Calu3 (cell line): ENCODE data around the gene ZNF763. TPM values are rescaled to one million over a fixed set of nuclear protein-coding genes. Genes with fewer than 3 reads are reported as not detected.
"Not testable (repeated sequence)": the region's sequence is repeated elsewhere in the genome, so short reads cannot be mapped to it uniquely, and the experiment has no call there.

ENCODE experiments used
- BruUV-seq: library from RNA; stranded (reverse); fragments of 400-500 nt; replicated peaks from 2 replicates; lab custom pipeline; 2021; lab: Mats Ljungman, UMichigan
- CTCF ChIA-PET: fragments of 300-600 bp; sonication (Branson Sonifier 250); formaldehyde crosslinking; loops from one replicate; lab custom pipeline; 2022; ENCODE audit warnings: antibody characterized with exemption; lab: Charles Lee
- DNase-seq: peaks from one replicate; pipeline ENCODE4 v3.0.0; 2022
- H3K27ac Mint-ChIP-seq: one replicate; pipeline ENCODE4 v1.8.0; 2022; ENCODE audit warnings: mixed read lengths; ENCODE audit not compliant: unreplicated experiment
- H3K27me3 Mint-ChIP-seq: one replicate; pipeline ENCODE4 v1.8.0; 2022; ENCODE audit warnings: mixed read lengths; ENCODE audit not compliant: unreplicated experiment
- H3K36me3 Mint-ChIP-seq: one replicate; pipeline ENCODE4 v1.8.0; 2022; ENCODE audit warnings: mild to moderate bottlenecking, moderate library complexity, mixed read lengths; ENCODE audit not compliant: insufficient read depth, unreplicated experiment
- H3K4me1 Mint-ChIP-seq: one replicate; pipeline ENCODE4 v1.8.0; 2022; ENCODE audit warnings: mild to moderate bottlenecking, low read depth, mixed read lengths; ENCODE audit not compliant: unreplicated experiment
- H3K4me3 Mint-ChIP-seq: one replicate; pipeline ENCODE4 v1.8.0; 2022; ENCODE audit warnings: mild to moderate bottlenecking, low read depth, moderate library complexity, mixed read lengths; ENCODE audit not compliant: unreplicated experiment
- H3K9me3 Mint-ChIP-seq: one replicate; pipeline ENCODE4 v1.8.0; 2022; ENCODE audit warnings: low read depth, mixed read lengths; ENCODE audit not compliant: unreplicated experiment
- intact Hi-C: fragments of 100-400 bp; cut with micrococcal nuclease; formaldehyde crosslinking; loops from one replicate; pipeline ENCODE4 v1.10.0; 2022; ENCODE audit not compliant: unreplicated experiment
- total RNA-seq: library from RNA; stranded (reverse); gene quantifications from 2 replicates; pipeline ENCODE4 v1.2.3, GENCODE V29; 2022
- TF ChIP-seq, protein P1 (sequence below): fragments of 200-600 bp; IDR thresholded peaks from one replicate; pipeline ENCODE4 v1.8.0; 2022; ENCODE audit warnings: antibody characterized with exemption; ENCODE audit not compliant: unreplicated experiment

The ZNF763 gene
- total RNA-seq, 1 experiment from 2014 or later: 1.7 TPM

DNA sequence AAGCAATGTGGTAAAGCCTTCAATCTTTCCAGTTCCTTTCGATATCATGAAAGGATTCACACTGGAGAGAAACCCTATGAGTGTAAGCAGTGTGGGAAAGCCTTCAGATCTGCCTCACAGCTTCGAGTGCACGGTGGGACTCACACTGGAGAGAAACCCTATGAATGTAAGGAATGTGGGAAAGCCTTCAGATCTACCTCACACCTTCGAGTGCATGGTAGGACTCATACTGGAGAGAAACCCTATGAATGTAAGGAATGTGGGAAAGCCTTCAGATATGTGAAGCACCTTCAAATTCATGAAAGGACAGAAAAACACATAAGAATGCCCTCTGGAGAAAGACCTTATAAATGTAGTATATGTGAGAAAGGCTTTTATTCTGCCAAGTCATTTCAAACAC is 15.6 kb upstream of the ZNF763 start:
- Mint-ChIP-seq H3K4me3 (no peak overlapping the region), H3K27ac (no peak overlapping the region), H3K4me1 (no peaks in the 10 kb centered on the region), H3K27me3 (no peaks in the 10 kb centered on the region), H3K36me3 (peaks cover 18% of the 10 kb centered on the region), H3K9me3 (peaks cover 6% of the 10 kb centered on the region)
- BruUV-seq: no TSS peak
- CTCF ChIA-PET: no interaction called here
- intact Hi-C loops: no loop called here
- no peak for DNase-seq
- TF ChIP-seq, protein P1, sequence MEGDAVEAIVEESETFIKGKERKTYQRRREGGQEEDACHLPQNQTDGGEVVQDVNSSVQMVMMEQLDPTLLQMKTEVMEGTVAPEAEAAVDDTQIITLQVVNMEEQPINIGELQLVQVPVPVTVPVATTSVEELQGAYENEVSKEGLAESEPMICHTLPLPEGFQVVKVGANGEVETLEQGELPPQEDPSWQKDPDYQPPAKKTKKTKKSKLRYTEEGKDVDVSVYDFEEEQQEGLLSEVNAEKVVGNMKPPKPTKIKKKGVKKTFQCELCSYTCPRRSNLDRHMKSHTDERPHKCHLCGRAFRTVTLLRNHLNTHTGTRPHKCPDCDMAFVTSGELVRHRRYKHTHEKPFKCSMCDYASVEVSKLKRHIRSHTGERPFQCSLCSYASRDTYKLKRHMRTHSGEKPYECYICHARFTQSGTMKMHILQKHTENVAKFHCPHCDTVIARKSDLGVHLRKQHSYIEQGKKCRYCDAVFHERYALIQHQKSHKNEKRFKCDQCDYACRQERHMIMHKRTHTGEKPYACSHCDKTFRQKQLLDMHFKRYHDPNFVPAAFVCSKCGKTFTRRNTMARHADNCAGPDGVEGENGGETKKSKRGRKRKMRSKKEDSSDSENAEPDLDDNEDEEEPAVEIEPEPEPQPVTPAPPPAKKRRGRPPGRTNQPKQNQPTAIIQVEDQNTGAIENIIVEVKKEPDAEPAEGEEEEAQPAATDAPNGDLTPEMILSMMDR: no peak

DNA sequence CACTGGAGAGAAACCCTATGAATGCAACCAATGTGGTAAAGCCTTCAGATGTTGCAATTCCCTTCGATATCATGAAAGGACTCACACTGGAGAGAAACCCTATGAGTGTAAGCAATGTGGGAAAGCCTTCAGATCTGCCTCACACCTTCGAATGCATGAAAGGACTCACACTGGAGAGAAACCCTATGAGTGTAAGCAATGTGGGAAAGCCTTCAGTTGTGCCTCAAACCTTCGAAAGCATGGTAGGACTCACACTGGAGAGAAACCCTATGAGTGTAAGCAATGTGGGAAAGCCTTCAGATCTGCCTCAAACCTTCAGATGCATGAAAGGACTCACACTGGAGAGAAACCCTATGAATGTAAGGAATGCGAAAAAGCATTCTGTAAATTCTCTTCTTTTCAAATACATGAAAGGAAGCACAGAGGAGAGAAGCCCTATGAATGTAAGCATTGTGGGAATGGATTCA is 15.2 kb upstream of the ZNF763 start:
- H3K27me3 Mint-ChIP-seq, H3K4me1 Mint-ChIP-seq, CTCF ChIA-PET, H3K27ac Mint-ChIP-seq, DNase-seq, intact Hi-C loops, H3K9me3 Mint-ChIP-seq, BruUV-seq, H3K4me3 Mint-ChIP-seq: not testable (repeated sequence)
- H3K36me3 Mint-ChIP-seq: peaks cover 18% of the 10 kb centered on the region

DNA sequence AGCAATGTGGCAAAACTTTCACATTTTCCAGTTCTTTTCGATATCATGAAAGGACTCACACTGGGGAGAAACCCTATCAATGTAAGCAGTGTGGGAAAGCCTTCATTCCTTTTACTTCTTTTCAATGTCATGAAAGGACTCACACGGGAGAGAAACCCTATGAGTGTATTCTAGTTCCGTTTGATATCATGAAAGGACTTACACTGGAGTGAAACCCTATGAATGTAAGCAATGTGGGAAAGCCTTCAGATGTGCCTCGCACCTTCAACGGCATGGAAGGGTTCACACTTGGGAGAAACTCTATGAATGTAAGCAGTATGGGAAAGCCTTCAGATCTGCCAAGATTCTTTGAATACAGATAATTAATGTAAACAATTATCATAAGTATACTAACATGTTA is 14.5 kb upstream of the ZNF763 start:
- intact Hi-C loops: no loop called here
- DNase-seq: no peak
- Mint-ChIP-seq H3K27me3 (no peaks in the 10 kb centered on the region), H3K4me3 (no peak overlapping the region), H3K9me3 (peaks cover 6% of the 10 kb centered on the region), H3K36me3 (peaks cover 18% of the 10 kb centered on the region), H3K4me1 (no peaks in the 10 kb centered on the region), H3K27ac (no peak overlapping the region)
- TF ChIP-seq, protein P1: no peak
- CTCF ChIA-PET: no interaction called here
- no TSS peak for BruUV-seq

DNA sequence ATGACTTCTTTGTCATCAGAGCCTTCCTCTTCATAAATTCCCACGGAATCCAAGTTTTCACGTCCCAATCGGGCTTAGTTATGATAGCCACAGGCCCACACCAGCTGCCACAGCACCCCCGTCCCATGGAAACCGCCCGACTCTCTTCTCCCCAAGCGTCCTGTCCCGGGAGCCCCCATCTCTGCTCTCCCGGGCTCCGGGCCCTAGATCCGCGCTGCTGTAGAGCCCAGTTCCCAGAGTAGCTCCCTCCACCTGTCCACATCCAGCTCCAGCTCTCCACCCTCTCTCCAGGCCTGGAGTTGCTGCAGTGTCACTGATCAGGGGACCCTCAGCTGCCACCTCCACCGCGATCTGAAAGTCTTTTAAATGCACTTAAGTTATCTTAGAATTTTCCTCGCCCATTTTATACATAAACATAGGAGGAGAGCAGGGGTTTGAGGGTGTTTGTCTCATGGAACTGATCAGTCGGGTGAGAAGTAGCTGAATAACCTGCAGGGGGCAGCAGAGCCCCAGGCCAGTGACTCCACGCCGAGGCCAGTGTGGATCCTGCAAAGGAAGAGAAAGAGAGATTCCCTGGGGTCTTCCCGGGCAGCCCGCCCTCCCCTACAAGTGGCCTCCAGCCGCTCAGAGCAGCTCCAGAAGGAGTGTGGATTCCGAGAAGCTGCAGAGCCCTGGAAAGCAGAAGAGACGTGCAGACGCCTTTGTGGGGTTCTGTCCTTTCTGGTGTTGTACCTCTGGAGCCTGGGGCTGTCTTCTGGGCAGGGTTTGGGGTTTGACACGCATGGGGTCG is 1.1 kb upstream of the ZNF763 start:
- H3K4me1 Mint-ChIP-seq: peaks cover 9% of the 10 kb centered on the region
- peaks cover 6% of the 10 kb centered on the region for H3K9me3 Mint-ChIP-seq
- CTCF ChIA-PET: interaction anchor here (0.6 kb wide), 1 partner anchor 42 kb away, joined by 3 read pairs; no protein-coding TSS in a partner anchor
- BruUV-seq: no TSS peak
- DNase-seq: peak; percentile 26
- intact Hi-C loops: loop anchor here (2.0 kb wide), 1 partner anchor 177 kb away; the partner anchor contains the start of gene ZNF20
- H3K27me3 Mint-ChIP-seq: no peaks in the 10 kb centered on the region
- no peak overlapping the region for H3K27ac Mint-ChIP-seq
- H3K4me3 Mint-ChIP-seq: no peak overlapping the region
- TF ChIP-seq, protein P1: no peak
- peaks cover 19% of the 10 kb centered on the region for H3K36me3 Mint-ChIP-seq

DNA sequence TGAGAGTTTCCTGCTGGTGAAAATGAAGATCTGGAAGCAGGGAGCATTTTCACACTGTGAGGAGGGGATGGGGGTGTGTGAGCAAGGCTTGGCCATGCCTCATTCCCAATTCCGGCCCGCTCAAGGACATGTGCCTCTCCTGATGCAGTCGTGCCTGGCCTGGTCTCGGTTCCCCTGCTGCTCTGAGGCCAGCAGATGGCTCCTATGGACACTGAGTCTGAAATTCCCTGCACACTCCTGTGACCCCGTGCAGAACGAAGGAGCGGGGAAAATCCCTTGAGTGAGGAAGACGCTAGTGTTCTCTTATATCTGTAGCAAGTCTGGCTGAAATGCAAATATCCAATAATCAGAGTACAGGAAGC is 363 bp upstream of the ZNF763 start:
- Mint-ChIP-seq H3K36me3 (peaks cover 19% of the 10 kb centered on the region), H3K4me3 (peak overlapping the region; percentile 63), H3K27me3 (no peaks in the 10 kb centered on the region), H3K4me1 (peaks cover 9% of the 10 kb centered on the region), H3K27ac (no peak overlapping the region), H3K9me3 (peaks cover 6% of the 10 kb centered on the region)
- no peak for DNase-seq
- CTCF ChIA-PET: interaction anchor here (0.6 kb wide), 1 partner anchor 10 kb away, joined by 3 read pairs; no protein-coding TSS in a partner anchor
- no TSS peak for BruUV-seq
- intact Hi-C loops: loop anchor here (2.0 kb wide), 1 partner anchor 176 kb away; the partner anchor contains the start of gene ZNF20
- TF ChIP-seq, protein P1: no peak
